Suprapubic skin (tissue), 4 donors: ENCODE results near the gene MORN5. TPM values are rescaled to one million over a fixed set of nuclear protein-coding genes. Genes with fewer than 3 reads are reported as not detected.

Experiments used
- DNase-seq, 2 donors: peaks; one replicate each; pipeline ENCODE4 v3.0.0-alpha.2; 2019; ENCODE audit warnings: low spot score in 2 of 2
- H3K27ac ChIP-seq: fragments of 200-600 bp; sonication (generic); one replicate; pipeline ENCODE4 v1.5.1; 2019
- H3K27me3 ChIP-seq: fragments of 200-600 bp; sonication (generic); one replicate; pipeline ENCODE4 v1.5.1; 2019
- H3K36me3 ChIP-seq: fragments of 200-600 bp; sonication (generic); one replicate; pipeline ENCODE4 v1.5.1; 2019
- H3K4me1 ChIP-seq: fragments of 200-600 bp; sonication (generic); one replicate; pipeline ENCODE4 v1.5.1; 2019
- H3K4me3 ChIP-seq: fragments of 200-600 bp; sonication (generic); one replicate; pipeline ENCODE4 v1.5.1; 2019; ENCODE audit warnings: mild to moderate bottlenecking
- H3K9me3 ChIP-seq: fragments of 200-600 bp; sonication (generic); one replicate; pipeline ENCODE4 v1.5.1; 2019
- CTCF ChIP-seq, 2 donors: fragments of 200-600 bp in 1 of 2; fragments of 450-650 bp in 1 of 2; sonication (generic) in 1 of 2; IDR thresholded peaks; one replicate each; pipeline ENCODE4 v1.5.1; 2016 to 2019; ENCODE audit warnings: antibody characterized with exemption in 2 of 2, mild to moderate bottlenecking in 1 of 2, moderate library complexity in 1 of 2
- EP300 ChIP-seq: sonication (generic); formaldehyde crosslinking; IDR thresholded peaks from one replicate; pipeline ENCODE4 v1.6.1; 2017; ENCODE audit warnings: antibody characterized with exemption
- POLR2A ChIP-seq, 2 donors: fragments of 450-650 bp; IDR thresholded peaks; one replicate each; pipeline ENCODE4 v1.6.1; 2017; ENCODE audit warnings: antibody characterized with exemption in 2 of 2, mild to moderate bottlenecking in 2 of 2, moderate library complexity in 2 of 2
- POLR2AphosphoS5 ChIP-seq, 3 donors: sonication (generic); formaldehyde crosslinking; IDR thresholded peaks; one replicate each; pipeline ENCODE4 v1.6.1; 2017; ENCODE audit warnings: antibody characterized with exemption in 3 of 3
- WGBS: methylation state at CpG from one replicate; pipeline ENCODE4 v1.1.5; 2018; 5-methylcytosine and 5-hydroxymethylcytosine counted together
- total RNA-seq, 4 donors: library from RNA; depleted of rRNA; stranded (reverse); fragments of >200 nt; gene quantifications; one replicate each; pipeline ENCODE4 v1.1.0, GENCODE V29; 2016

MORN5 gene
- total RNA-seq, 4 donors from 2014 or later: not detected

GRCh38 chr9:122192261-122192875 lies 32.7 kb downstream of the MORN5 start:
- Histone ChIP-seq H3K4me3 (no peak overlapping the region), H3K4me1 (no peaks in the 10 kb centered on the region), H3K9me3 (no peaks in the 10 kb centered on the region), H3K27ac (no peak overlapping the region), H3K36me3 (no peaks in the 10 kb centered on the region), H3K27me3 (peaks cover 4% of the 10 kb centered on the region)
- DNase-seq: no peak
- TF ChIP-seq EP300 (no peak), CTCF (IDR thresholded peaks at IDR 0.05) (no peak), POLR2A (IDR thresholded peaks at IDR 0.05) (no peak), POLR2AphosphoS5 (IDR thresholded peaks at IDR 0.05) (no peak)
- 84% methylated on average over 5 of the region's 5 CpGs for WGBS

- Histone ChIP-seq H3K4me1 (no peaks in the 10 kb centered on the region), H3K27ac (no peak overlapping the region), H3K27me3 (peaks cover 10% of the 10 kb centered on the region), H3K36me3 (no peaks in the 10 kb centered on the region), H3K9me3 (no peaks in the 10 kb centered on the region), H3K4me3 (no peak overlapping the region)
- no peak for DNase-seq
- TF ChIP-seq EP300 (no peak), CTCF (IDR thresholded peaks at IDR 0.05) (no peak), POLR2AphosphoS5 (IDR thresholded peaks at IDR 0.05) (no peak), POLR2A (IDR thresholded peaks at IDR 0.05) (no peak)
- 84% methylated on average over 16 of the region's 16 CpGs for WGBS
These were observed 33.3 kb downstream of the MORN5 start for GRCh38 chr9:122192914-122193525.

- Histone ChIP-seq H3K27me3 (peaks cover 14% of the 10 kb centered on the region), H3K4me3 (no peak overlapping the region), H3K4me1 (no peaks in the 10 kb centered on the region), H3K9me3 (no peaks in the 10 kb centered on the region), H3K27ac (no peak overlapping the region), H3K36me3 (no peaks in the 10 kb centered on the region)
- WGBS: 82% methylated on average over 6 of the region's 6 CpGs
- TF ChIP-seq POLR2AphosphoS5 (IDR thresholded peaks at IDR 0.05) (no peak), POLR2A (IDR thresholded peaks at IDR 0.05) (no peak), CTCF (IDR thresholded peaks at IDR 0.05) (no peak), EP300 (no peak)
- no peak for DNase-seq
These were observed 33.9 kb downstream of the MORN5 start for GRCh38 chr9:122193651-122194050.

- no peak for TF ChIP-seq POLR2A (IDR thresholded peaks at IDR 0.05)
- TF ChIP-seq POLR2AphosphoS5 (IDR thresholded peaks at IDR 0.05): no peak
- TF ChIP-seq EP300: no peak
- no peak for TF ChIP-seq CTCF (IDR thresholded peaks at IDR 0.05)
- Histone ChIP-seq H3K4me3 (no peak overlapping the region), H3K4me1 (no peaks in the 10 kb centered on the region), H3K27ac (no peak overlapping the region), H3K27me3 (peaks cover 14% of the 10 kb centered on the region), H3K9me3 (no peaks in the 10 kb centered on the region), H3K36me3 (no peaks in the 10 kb centered on the region)
- 84% methylated on average over 4 of the region's 4 CpGs for WGBS
- no peak for DNase-seq
These were observed 36.2 kb downstream of the MORN5 start for GRCh38 chr9:122195875-122196274.

- no peaks in the 10 kb centered on the region for H3K36me3 ChIP-seq
- no peak for DNase-seq
- TF ChIP-seq POLR2A (IDR thresholded peaks at IDR 0.05) (no peak), CTCF (IDR thresholded peaks at IDR 0.05) (no peak), POLR2AphosphoS5 (IDR thresholded peaks at IDR 0.05) (no peak), EP300 (no peak)
- no peaks in the 10 kb centered on the region for H3K9me3 ChIP-seq
- H3K4me1 ChIP-seq: no peaks in the 10 kb centered on the region
- H3K4me3 ChIP-seq: no peak overlapping the region
- WGBS: 48% methylated on average over 7 of the region's 7 CpGs
- H3K27ac ChIP-seq: no peak overlapping the region
- peaks cover 14% of the 10 kb centered on the region for H3K27me3 ChIP-seq
These were observed 37.7 kb downstream of the MORN5 start for GRCh38 chr9:122197426-122197825.
